Neural crest cell (in vitro differentiated cells): ENCODE data around the gene PDLIM7. TPM values are rescaled to one million over a fixed set of nuclear protein-coding genes. Genes with fewer than 3 reads are reported as not detected.

ENCODE experiments used
- DNase-seq: peaks from one replicate; pipeline ENCODE4 v3.0.0; 2021; ENCODE audit warnings: low read depth, mixed read lengths, low spot score
- H3K27ac Mint-ChIP-seq: one replicate; pipeline ENCODE4 v1.8.0; 2021; ENCODE audit warnings: mild to moderate bottlenecking, mixed read lengths; ENCODE audit not compliant: unreplicated experiment
- H3K27me3 Mint-ChIP-seq: 2 replicates; pipeline ENCODE4 v1.8.0; 2021; ENCODE audit warnings: low read depth, mild to moderate bottlenecking, mixed read lengths
- H3K36me3 Mint-ChIP-seq: 2 replicates; pipeline ENCODE4 v1.8.0; 2021; ENCODE audit warnings: low read depth, mild to moderate bottlenecking, mixed read lengths
- H3K4me1 Mint-ChIP-seq: 2 replicates; pipeline ENCODE4 v1.8.0; 2021; ENCODE audit warnings: mixed read lengths
- H3K4me3 Mint-ChIP-seq: one replicate; pipeline ENCODE4 v1.8.0; 2021; ENCODE audit warnings: mild to moderate bottlenecking, mixed read lengths
- H3K9me3 Mint-ChIP-seq: 2 replicates; pipeline ENCODE4 v1.8.0; 2021; ENCODE audit warnings: mixed read lengths
- CTCF ChIP-seq: fragments of 200-600 bp; sonication (generic); conservative IDR thresholded peaks from 2 replicates; pipeline ENCODE4 v1.5.0; 2021; ENCODE audit warnings: antibody characterized with exemption, mild to moderate bottlenecking
- total RNA-seq: library from RNA; stranded (reverse); gene quantifications from 2 replicates; pipeline ENCODE4 v1.2.1, GENCODE V29; 2021

The PDLIM7 gene
- total RNA-seq, 1 donor from 2014 or later, result 147 TPM

DNA sequence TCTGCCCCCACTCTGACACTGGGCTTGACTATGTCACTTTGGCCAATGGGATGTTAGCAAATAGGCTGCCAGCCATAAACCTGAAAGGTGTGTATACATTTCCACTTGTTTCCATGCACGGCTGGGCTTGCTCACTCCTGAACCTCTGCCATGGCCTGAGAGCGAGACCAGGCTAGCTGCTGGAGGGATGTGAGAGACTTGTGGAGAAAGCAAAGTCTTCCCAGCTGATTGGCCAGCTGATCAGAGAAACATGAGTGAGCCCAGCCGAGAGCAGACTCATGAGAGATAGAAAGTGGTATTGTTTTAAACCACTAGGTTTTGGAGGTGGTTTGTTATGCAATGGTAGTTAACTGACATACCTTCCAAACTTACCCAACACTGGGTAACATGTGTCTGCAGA lies 43.0 kb upstream of the PDLIM7 start:
- H3K27ac Mint-ChIP-seq, result no peak overlapping the region
- DNase-seq, result no peak
- peaks cover 8% of the 10 kb centered on the region for H3K4me1 Mint-ChIP-seq
- TF ChIP-seq CTCF, result no peak
- H3K27me3 Mint-ChIP-seq, result no peaks in the 10 kb centered on the region
- H3K9me3 Mint-ChIP-seq, result no peaks in the 10 kb centered on the region
- no peak overlapping the region for H3K4me3 Mint-ChIP-seq
- H3K36me3 Mint-ChIP-seq, result peaks cover 2% of the 10 kb centered on the region

DNA sequence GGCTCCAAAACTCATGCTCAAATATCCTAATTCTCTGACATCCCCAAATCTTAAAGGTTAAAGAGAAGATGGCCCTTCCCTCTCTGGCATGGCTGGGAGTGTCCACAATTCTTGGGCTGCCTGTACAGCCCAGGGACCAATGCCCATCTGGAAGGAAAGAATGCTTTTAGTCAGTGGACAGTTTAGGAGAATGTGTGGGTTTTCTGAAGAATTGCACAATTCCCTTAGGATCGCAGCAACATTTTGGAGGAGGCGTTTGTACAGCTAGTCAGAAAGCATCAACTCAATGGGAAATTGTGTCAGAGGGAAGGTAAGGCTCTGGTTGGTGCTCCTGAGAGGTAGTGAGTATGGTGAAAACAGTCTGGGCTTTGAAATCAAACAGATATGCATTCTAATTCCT lies 42.0 kb upstream of the PDLIM7 start:
- no peak overlapping the region for H3K4me3 Mint-ChIP-seq
- DNase-seq, result no peak
- H3K4me1 Mint-ChIP-seq, result peaks cover 8% of the 10 kb centered on the region
- H3K9me3 Mint-ChIP-seq, result no peaks in the 10 kb centered on the region
- H3K27me3 Mint-ChIP-seq, result no peaks in the 10 kb centered on the region
- H3K27ac Mint-ChIP-seq, result peak overlapping the region; percentile 9
- no peak for TF ChIP-seq CTCF
- peaks cover 2% of the 10 kb centered on the region for H3K36me3 Mint-ChIP-seq

GRCh38 chr5:177538876-177539275 lies 41.5 kb upstream of the PDLIM7 start:
- TF ChIP-seq CTCF, result no peak
- Mint-ChIP-seq H3K36me3 (peaks cover 2% of the 10 kb centered on the region), H3K4me1 (peaks cover 4% of the 10 kb centered on the region), H3K9me3 (no peaks in the 10 kb centered on the region), H3K27me3 (no peaks in the 10 kb centered on the region), H3K27ac (no peak overlapping the region), H3K4me3 (no peak overlapping the region)
- DNase-seq, result no peak

GRCh38 chr5:177537389-177538361 lies 40.3 kb upstream of the PDLIM7 start:
- TF ChIP-seq CTCF, result no peak
- no peaks in the 10 kb centered on the region for H3K9me3 Mint-ChIP-seq
- H3K36me3 Mint-ChIP-seq, result peaks cover 2% of the 10 kb centered on the region
- DNase-seq, result no peak
- H3K27me3 Mint-ChIP-seq, result no peaks in the 10 kb centered on the region
- no peak overlapping the region for H3K4me3 Mint-ChIP-seq
- peak overlapping the region; percentile 73 for H3K27ac Mint-ChIP-seq
- no peaks in the 10 kb centered on the region for H3K4me1 Mint-ChIP-seq

DNA sequence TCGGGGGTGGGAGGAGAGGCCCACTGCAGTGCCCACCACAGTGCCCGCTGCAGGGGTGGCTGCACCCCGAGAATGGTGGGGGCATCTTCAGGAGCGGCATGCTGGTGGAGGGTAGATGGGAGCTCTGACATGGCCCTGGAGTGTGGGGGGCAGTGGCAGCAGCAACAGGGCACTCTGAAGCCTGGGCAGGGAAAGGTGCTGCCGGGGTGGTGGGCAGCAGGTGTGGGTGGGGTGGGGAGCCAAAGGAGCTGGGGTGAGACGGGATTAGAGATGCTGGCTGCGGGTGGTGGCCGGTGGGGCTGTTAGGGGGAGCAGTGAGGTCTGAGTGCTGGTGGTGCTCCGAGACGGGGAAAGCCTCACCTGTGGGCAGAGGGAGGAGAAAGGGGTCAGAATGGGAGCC lies 39.0 kb upstream of the PDLIM7 start:
- Mint-ChIP-seq H3K27me3 (no peaks in the 10 kb centered on the region), H3K4me3 (no peak overlapping the region), H3K4me1 (no peaks in the 10 kb centered on the region), H3K27ac (no peak overlapping the region), H3K36me3 (no peaks in the 10 kb centered on the region), H3K9me3 (no peaks in the 10 kb centered on the region)
- no peak for TF ChIP-seq CTCF
- DNase-seq, result no peak
